HG03064 (cell line): ENCODE results near the gene LRRC3.

Source experiments
- ATAC-seq: cut with Tn5 transposase; IDR thresholded peaks from one replicate; pipeline ENCODE4 v1.9.1; 2021; ENCODE audit warnings: low read depth; ENCODE audit not compliant: unreplicated experiment

The LRRC3 gene

DNA sequence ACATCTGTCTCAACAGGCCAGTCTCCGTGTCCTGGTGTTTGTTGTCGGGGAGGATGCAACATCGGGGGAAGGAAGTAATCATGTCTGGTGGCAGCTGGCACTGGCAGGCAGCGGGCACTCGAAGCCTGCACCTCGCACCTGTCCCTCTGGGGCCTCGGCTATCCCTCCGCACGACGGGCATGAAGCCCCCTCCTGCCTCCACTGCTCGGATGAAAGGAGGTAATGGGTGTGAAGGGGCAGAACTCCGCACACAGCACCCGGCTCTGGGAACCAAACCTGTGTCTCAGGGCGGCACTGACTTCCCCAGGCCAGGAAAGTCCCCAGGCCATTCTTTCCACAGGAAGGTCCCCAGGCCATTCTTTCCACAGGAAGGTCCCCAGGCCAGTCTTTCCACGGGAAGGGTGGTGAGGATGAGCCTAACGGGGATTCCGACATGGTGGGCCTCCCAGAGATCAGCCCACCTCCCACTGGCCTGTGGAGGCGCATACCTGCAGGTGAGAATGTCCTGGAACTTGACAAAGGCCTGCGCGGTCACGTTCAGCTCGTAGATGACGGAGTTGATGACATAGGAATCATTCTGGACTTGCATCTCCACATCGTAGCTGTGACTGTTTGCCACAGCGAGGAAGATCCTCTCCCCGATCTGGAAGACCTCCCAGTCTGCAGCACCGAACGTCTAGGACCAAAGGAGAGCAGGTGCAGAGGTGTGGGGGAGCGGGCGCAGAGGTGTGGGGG, 53.6 kb downstream of the LRRC3 start:
- ATAC-seq = no peak

GRCh38 chr21:44509539-44509938, 54.2 kb downstream of the LRRC3 start:
- no peak for ATAC-seq

DNA sequence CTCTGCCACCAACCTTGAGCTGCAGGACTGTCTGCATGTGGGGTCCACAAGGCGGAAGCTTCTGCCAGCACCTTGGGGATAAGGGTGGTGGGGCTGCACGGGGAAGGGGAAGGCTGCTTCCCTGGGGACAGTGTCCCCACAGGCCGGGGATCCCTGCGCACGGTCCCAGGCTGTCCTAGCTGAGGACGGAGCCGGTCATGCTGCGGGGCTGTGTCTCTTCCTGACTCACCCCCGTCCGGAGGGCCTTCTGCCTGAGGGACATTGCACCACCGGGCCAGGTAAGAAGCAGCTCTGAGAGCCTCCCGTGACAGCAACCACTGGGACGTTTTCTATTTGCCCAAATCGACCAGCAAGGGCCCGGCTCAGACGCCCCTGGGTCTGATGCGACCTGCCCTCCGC, 54.8 kb downstream of the LRRC3 start:
- ATAC-seq = no peak

- no peak for ATAC-seq
These were observed 55.4 kb downstream of the LRRC3 start for GRCh38 chr21:44510508-44511218.

DNA sequence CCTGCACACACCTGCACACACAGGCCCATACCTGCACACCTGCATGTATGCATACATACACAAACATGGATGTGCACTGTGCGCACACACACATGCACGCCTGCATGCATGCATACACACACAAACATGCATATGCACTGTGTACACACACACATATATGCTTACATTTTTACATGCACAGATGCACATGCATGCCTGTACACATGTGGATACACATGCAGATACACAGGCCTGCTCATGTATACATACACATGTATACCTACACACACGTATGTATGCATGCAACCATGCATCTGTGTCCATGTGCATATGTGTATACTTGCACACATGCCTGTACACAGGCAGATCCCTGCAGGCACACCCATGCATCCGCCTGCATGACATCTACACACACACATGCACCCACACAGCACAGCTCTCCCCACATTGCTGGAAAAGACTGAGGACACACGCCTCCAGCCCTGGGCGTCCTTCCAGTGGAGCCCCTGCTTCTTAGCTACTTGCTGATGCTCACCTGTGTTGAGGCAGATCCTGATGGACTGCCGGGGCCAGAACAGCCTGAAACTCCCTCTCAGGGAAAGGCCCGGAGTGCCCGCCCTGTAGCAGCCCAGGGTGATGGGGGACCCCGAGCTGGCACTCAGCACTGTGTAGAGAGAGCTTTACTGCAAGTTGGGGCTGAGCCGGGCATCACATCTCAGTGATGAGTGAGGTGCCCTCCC, 56.1 kb downstream of the LRRC3 start:
- no peak for ATAC-seq
